Activated CD4-positive, alpha-beta T cell treated with anti-CD3 and anti-CD28 coated beads for 36 hours (primary cell): Measurements from ENCODE around the gene CT55. TPM values are rescaled to one million over a fixed set of nuclear protein-coding genes. Genes with fewer than 3 reads are reported as not detected.
"Not testable (repeated sequence)": the region's sequence is repeated elsewhere in the genome, so short reads cannot be mapped to it uniquely, and the experiment has no call there.

Source experiments
- ATAC-seq: fragments of 200-7000 bp; cut with Tn5 transposase; one replicate; pipeline ENCODE4 v1.10.0; 2021; ENCODE audit warnings: mild to moderate bottlenecking, moderate library complexity
- CTCF ChIA-PET: fragments of 350-600 bp; sonication (Branson Sonifier 250); formaldehyde crosslinking; loops from one replicate; lab custom pipeline; 2021; ENCODE audit warnings: antibody characterized with exemption; lab: Charles Lee
- POLR2A ChIA-PET: fragments of 350-600 bp; sonication (Branson Sonifier 250); formaldehyde crosslinking; loops from one replicate; lab custom pipeline; 2021; ENCODE audit warnings: antibody characterized with exemption, inconsistent platforms; lab: Charles Lee
- DNase-seq: peaks from one replicate; pipeline ENCODE4 v3.0.0-alpha.2; 2020
- H3K27ac Mint-ChIP-seq: one replicate; pipeline ENCODE4 v1.8.0; 2021; ENCODE audit warnings: mixed read lengths
- H3K27me3 Mint-ChIP-seq: one replicate; pipeline ENCODE4 v1.8.0; 2021; ENCODE audit warnings: mixed read lengths
- H3K36me3 Mint-ChIP-seq: one replicate; pipeline ENCODE4 v1.8.0; 2021; ENCODE audit warnings: low read depth, mixed read lengths
- H3K4me1 Mint-ChIP-seq: one replicate; pipeline ENCODE4 v1.8.0; 2021; ENCODE audit warnings: mixed read lengths
- H3K4me3 Mint-ChIP-seq: one replicate; pipeline ENCODE4 v1.8.0; 2021; ENCODE audit warnings: mild to moderate bottlenecking, moderate library complexity, mixed read lengths
- H3K9me3 Mint-ChIP-seq: one replicate; pipeline ENCODE4 v1.8.0; 2021; ENCODE audit warnings: low read depth, mixed read lengths
- intact Hi-C, 2 experiments: fragments of 100-400 bp; cut with DNase I in 1 of 2; cut with micrococcal nuclease in 1 of 2; formaldehyde crosslinking; loops; one replicate each; pipeline versions ENCODE4 v1.14.2 to v1.15.1; 2022 to 2024; cut with DNase I, micrococcal nuclease
- total RNA-seq, 2 experiments: library from RNA; stranded (reverse); gene quantifications; one replicate each; pipeline ENCODE4 v1.2.3, GENCODE V29; 2021

Gene CT55
- total RNA-seq = not detected

- Mint-ChIP-seq H3K27ac (no peak within 1 kb of the TSS), H3K27me3 (peaks cover 6% of the 10 kb centered on the region), H3K4me3 (no peak within 1 kb of the TSS), H3K4me1 (no peaks in the 10 kb centered on the region), H3K9me3 (no peaks in the 10 kb centered on the region), H3K36me3 (no peaks in the 10 kb centered on the region)
- DNase-seq = no peak
- ChIA-PET POLR2A (no interaction called here), CTCF (no interaction called here)
- intact Hi-C loops = no loop called here
- ATAC-seq = no peak
Measured at GRCh38 chrX:135170877-135171519, at the start of gene CT55. Gene CT55 (minus strand): TSS chrX:135171398. CDS start chrX:135171171, 227 bp downstream.

- intact Hi-C loops = no loop called here
- peak; percentile 88 for ATAC-seq
- H3K27me3 Mint-ChIP-seq = peaks cover 6% of the 10 kb centered on the region
- no peaks in the 10 kb centered on the region for H3K9me3 Mint-ChIP-seq
- CTCF ChIA-PET = no interaction called here
- H3K36me3 Mint-ChIP-seq = no peaks in the 10 kb centered on the region
- peak; percentile 75 for DNase-seq
- POLR2A ChIA-PET = interaction anchor here (0.6 kb wide), 1 partner anchor 1655 kb away, joined by 3 read pairs; no protein-coding TSS in a partner anchor
- H3K27ac Mint-ChIP-seq = peak overlapping the region; percentile 47
- peaks cover 17% of the 10 kb centered on the region for H3K4me1 Mint-ChIP-seq
- no peak overlapping the region for H3K4me3 Mint-ChIP-seq
Measured at GRCh38 chrX:135213200-135213844, 42.1 kb upstream of the CT55 start.

- H3K27me3 Mint-ChIP-seq = peaks cover 19% of the 10 kb centered on the region
- CTCF ChIA-PET, H3K4me1 Mint-ChIP-seq, H3K4me3 Mint-ChIP-seq, H3K9me3 Mint-ChIP-seq, H3K36me3 Mint-ChIP-seq, H3K27ac Mint-ChIP-seq, ATAC-seq, intact Hi-C loops, POLR2A ChIA-PET: not testable (repeated sequence)
- DNase-seq = peak; percentile 50
Measured at GRCh38 chrX:135206427-135206826, 35.2 kb upstream of the CT55 start.

GRCh38 chrX:135200297-135200696 lies 29.1 kb upstream of the CT55 start:
- H3K9me3 Mint-ChIP-seq = no peaks in the 10 kb centered on the region
- intact Hi-C loops = no loop called here
- CTCF ChIA-PET = no interaction called here
- no peaks in the 10 kb centered on the region for H3K36me3 Mint-ChIP-seq
- POLR2A ChIA-PET = no interaction called here
- peaks cover 13% of the 10 kb centered on the region for H3K27me3 Mint-ChIP-seq
- no peak overlapping the region for H3K27ac Mint-ChIP-seq
- no peak for DNase-seq
- no peak for ATAC-seq
- no peaks in the 10 kb centered on the region for H3K4me1 Mint-ChIP-seq
- no peak overlapping the region for H3K4me3 Mint-ChIP-seq

GRCh38 chrX:135194684-135195083 lies 23.5 kb upstream of the CT55 start:
- ChIA-PET POLR2A (no interaction called here), CTCF (no interaction called here)
- Mint-ChIP-seq H3K36me3 (no peaks in the 10 kb centered on the region), H3K4me1 (no peaks in the 10 kb centered on the region), H3K27ac (no peak overlapping the region), H3K4me3 (no peak overlapping the region), H3K27me3 (peaks cover 7% of the 10 kb centered on the region), H3K9me3 (no peaks in the 10 kb centered on the region)
- intact Hi-C loops = no loop called here
- ATAC-seq (no peak), DNase-seq (no peak)

GRCh38 chrX:135193740-135194139 lies 22.5 kb upstream of the CT55 start:
- H3K4me3 Mint-ChIP-seq = no peak overlapping the region
- intact Hi-C loops = no loop called here
- no peaks in the 10 kb centered on the region for H3K36me3 Mint-ChIP-seq
- CTCF ChIA-PET = no interaction called here
- POLR2A ChIA-PET = no interaction called here
- H3K4me1 Mint-ChIP-seq = no peaks in the 10 kb centered on the region
- ATAC-seq (no peak), DNase-seq (no peak)
- H3K27ac Mint-ChIP-seq = no peak overlapping the region
- H3K27me3 Mint-ChIP-seq = peaks cover 8% of the 10 kb centered on the region
- H3K9me3 Mint-ChIP-seq = no peaks in the 10 kb centered on the region

GRCh38 chrX:135191838-135192237 lies 20.6 kb upstream of the CT55 start:
- no peaks in the 10 kb centered on the region for H3K4me1 Mint-ChIP-seq
- no peak for ATAC-seq
- intact Hi-C loops = no loop called here

GRCh38 chrX:135185795-135186443 lies 14.7 kb upstream of the CT55 start:
- ATAC-seq = peak; percentile 83
- H3K27ac Mint-ChIP-seq = no peak overlapping the region
- DNase-seq = peak; percentile 46
- CTCF ChIA-PET = interaction anchor here (0.6 to 1.1 kb wide), 3 partner anchors 73 to 223 kb away, joined by 3 to 6 read pairs (median 3); no protein-coding TSS in a partner anchor
- POLR2A ChIA-PET = no interaction called here
- no peaks in the 10 kb centered on the region for H3K36me3 Mint-ChIP-seq
- no peaks in the 10 kb centered on the region for H3K9me3 Mint-ChIP-seq
- intact Hi-C loops = loop anchor here in 1 of 2 experiments (1.0 to 5.0 kb wide), 2 partner anchors 99 to 221 kb away; no protein-coding TSS in a partner anchor
- no peak overlapping the region for H3K4me3 Mint-ChIP-seq
- peaks cover 20% of the 10 kb centered on the region for H3K27me3 Mint-ChIP-seq
- no peaks in the 10 kb centered on the region for H3K4me1 Mint-ChIP-seq

More at GRCh38 chrX:135191838-135192237, 20.6 kb upstream of the CT55 start:
- Mint-ChIP-seq H3K4me3 (no peak overlapping the region), H3K27me3 (peaks cover 13% of the 10 kb centered on the region), H3K36me3 (no peaks in the 10 kb centered on the region), H3K9me3 (no peaks in the 10 kb centered on the region), H3K27ac (no peak overlapping the region)
- ChIA-PET POLR2A (no interaction called here), CTCF (no interaction called here)
- no peak for DNase-seq

- no peak overlapping the region for H3K27ac Mint-ChIP-seq
- ChIA-PET CTCF (interaction anchor here (0.6 to 0.7 kb wide), 2 partner anchors 105 to 402 kb away, joined by 3 read pairs; no protein-coding TSS in a partner anchor), POLR2A (no interaction called here)
- DNase-seq (no peak), ATAC-seq (no peak)
- peaks cover 3% of the 10 kb centered on the region for H3K27me3 Mint-ChIP-seq
- H3K9me3 Mint-ChIP-seq = no peaks in the 10 kb centered on the region
- no peaks in the 10 kb centered on the region for H3K36me3 Mint-ChIP-seq
- H3K4me1 Mint-ChIP-seq = no peaks in the 10 kb centered on the region
- intact Hi-C loops = no loop called here
- H3K4me3 Mint-ChIP-seq = no peak overlapping the region
Measured at GRCh38 chrX:135178636-135179035, 7.4 kb upstream of the CT55 start.

GRCh38 chrX:135170468-135170867 lies 730 bp downstream of the CT55 start:
- DNase-seq (no peak), ATAC-seq (no peak)
- H3K9me3 Mint-ChIP-seq = no peaks in the 10 kb centered on the region
- CTCF ChIA-PET = no interaction called here
- H3K4me1 Mint-ChIP-seq = no peaks in the 10 kb centered on the region
- H3K4me3 Mint-ChIP-seq = no peak overlapping the region
- H3K36me3 Mint-ChIP-seq = no peaks in the 10 kb centered on the region
- intact Hi-C loops = no loop called here
- no peak overlapping the region for H3K27ac Mint-ChIP-seq
- H3K27me3 Mint-ChIP-seq = peaks cover 6% of the 10 kb centered on the region
- POLR2A ChIA-PET = no interaction called here

GRCh38 chrX:135169534-135169933 lies 1.7 kb downstream of the CT55 start:
- ATAC-seq, H3K27ac Mint-ChIP-seq, intact Hi-C loops, H3K36me3 Mint-ChIP-seq, CTCF ChIA-PET, POLR2A ChIA-PET, H3K27me3 Mint-ChIP-seq, H3K9me3 Mint-ChIP-seq, H3K4me3 Mint-ChIP-seq, DNase-seq, H3K4me1 Mint-ChIP-seq: not testable (repeated sequence)
